Activated CD4-positive, alpha-beta T cell treated with anti-CD3 and anti-CD28 coated beads for 24 hours (primary cell): ENCODE results near the gene STEAP1.

Experiments used
- DNase-seq, 2 donors: peaks; one replicate each; pipeline ENCODE4 v3.0.0-alpha.2; 2020; ENCODE audit warnings: low read depth in 2 of 2

Gene STEAP1

DNA sequence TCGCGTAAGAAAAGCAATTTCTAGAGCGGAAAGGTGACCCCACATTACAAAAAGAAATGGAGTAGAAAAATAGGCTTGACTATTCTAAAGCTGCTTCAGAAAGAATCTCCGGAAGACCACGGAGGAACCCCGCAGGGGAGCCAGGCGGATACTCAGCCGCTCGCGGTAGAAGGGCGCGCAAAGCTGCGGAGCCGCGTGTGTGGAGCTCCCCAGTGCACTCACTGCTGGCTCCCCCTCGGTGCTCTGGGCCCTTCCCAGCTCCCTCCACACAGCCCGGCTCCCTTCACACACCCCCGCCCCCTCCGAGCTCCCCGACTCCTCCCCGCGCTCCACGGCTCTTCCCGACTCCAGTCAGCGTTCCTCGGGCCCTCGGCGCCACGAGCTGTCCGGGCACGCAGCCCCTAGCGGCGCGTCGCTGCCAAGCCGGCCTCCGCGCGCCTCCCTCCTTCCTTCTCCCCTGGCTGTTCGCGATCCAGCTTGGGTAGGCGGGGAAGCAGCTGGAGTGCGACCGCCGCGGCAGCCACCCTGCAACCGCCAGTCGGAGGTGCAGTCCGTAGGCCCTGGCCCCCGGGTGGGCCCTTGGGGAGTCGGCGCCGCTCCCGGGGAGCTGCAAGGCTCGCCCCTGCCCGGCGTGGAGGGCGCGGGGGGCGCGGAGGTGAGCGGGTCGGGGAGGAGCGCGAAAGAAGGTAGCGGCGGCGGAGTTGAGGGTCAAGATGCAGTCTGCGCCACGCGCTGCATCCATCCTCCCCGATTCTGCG lies 57.3 kb downstream of the STEAP1 start, which contains the start of gene STEAP2:
TSS of gene STEAP2 (plus strand) at position 350 of the 758 bp plus-strand sequence. CDS start 13,343 bp downstream, outside the sequence.
- DNase-seq, result peak; percentile 17 to 18

DNA sequence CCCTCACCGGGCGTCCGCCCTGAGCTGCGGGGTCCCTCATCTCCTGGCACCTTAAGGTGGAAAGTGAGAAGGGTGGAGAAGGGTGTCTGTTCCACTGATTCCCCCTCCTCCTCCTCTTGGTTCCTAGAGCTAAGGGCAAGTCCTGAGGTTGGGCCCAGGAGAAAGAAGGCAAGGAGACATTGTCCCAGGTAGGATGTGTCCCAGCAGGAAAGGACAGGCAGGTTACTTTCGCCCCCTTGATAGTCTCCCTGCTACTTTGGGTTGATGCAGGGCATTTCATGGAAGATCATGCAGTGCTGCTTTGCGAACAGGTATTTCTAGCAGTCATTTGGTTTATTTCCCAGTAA lies 57.9 kb downstream of the STEAP1 start:
- no peak for DNase-seq

DNA sequence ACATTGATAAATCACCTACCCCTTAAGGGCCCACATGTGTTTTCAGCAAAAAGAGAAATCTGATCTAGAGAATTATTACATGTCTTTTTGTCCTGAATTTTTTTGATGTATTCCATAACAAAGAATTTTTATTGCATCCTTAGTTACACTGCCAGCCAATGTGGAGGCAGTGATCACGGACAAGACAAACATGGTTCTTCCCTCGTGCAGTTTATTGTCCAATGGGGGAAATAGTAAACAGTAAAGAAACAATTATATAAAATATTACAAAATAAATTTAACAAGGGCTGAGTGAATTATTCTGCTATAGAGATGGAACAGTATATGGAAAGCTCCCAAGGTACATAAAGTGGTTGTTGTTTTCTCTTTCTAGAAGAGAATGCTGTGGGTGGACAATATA lies 59.3 kb downstream of the STEAP1 start:
- no peak for DNase-seq
